Fibroblast of lung (primary cell): ENCODE data around the gene GBF1. TPM values are rescaled to one million over a fixed set of nuclear protein-coding genes. Genes with fewer than 3 reads are reported as not detected.

Source experiments
- DNase-seq, 2 donors: peaks; one replicate each; pipeline versions ENCODE4 v3.0.0 to v3.0.0-alpha.2; 2010; ENCODE audit warnings: low read depth in 2 of 2
- H2AFZ ChIP-seq: 2 replicates; pipeline ENCODE4 v1.5.1; 2012; ENCODE audit warnings: low read length, control low read depth, inconsistent platforms
- H3K27ac ChIP-seq: 2 replicates; pipeline ENCODE4 v1.5.1; 2011; ENCODE audit warnings: low read length, control low read depth; ENCODE audit not compliant: insufficient read depth
- H3K27me3 ChIP-seq: 2 replicates; pipeline ENCODE4 v1.5.1; 2011; ENCODE audit warnings: mild to moderate bottlenecking, low read length; ENCODE audit not compliant: control insufficient read depth, insufficient read depth
- H3K36me3 ChIP-seq: 2 replicates; pipeline ENCODE4 v1.5.1; 2011; ENCODE audit warnings: low read length; ENCODE audit not compliant: control insufficient read depth, insufficient read depth
- H3K4me1 ChIP-seq: 2 replicates; pipeline ENCODE4 v1.5.1; 2011; ENCODE audit warnings: low read length; ENCODE audit not compliant: control insufficient read depth, insufficient read depth; ENCODE audit errors: extremely low read depth
- H3K4me2 ChIP-seq: 2 replicates; pipeline ENCODE4 v1.5.1; 2011; ENCODE audit warnings: low read length, control low read depth; ENCODE audit not compliant: insufficient read depth; ENCODE audit errors: extremely low read depth
- H3K4me3 ChIP-seq, 4 experiments: fragments of 200-600 bp in 1 of 4; sonication (generic) in 1 of 4; replicated peaks in 1 of 4; 2 replicates each; pipeline ENCODE4 v1.5.1; 2011 to 2016; ENCODE audit warnings: low read length in 4 of 4, low read depth in 3 of 4, mild to moderate bottlenecking in 3 of 4, control low read depth in 2 of 4, inconsistent platforms in 1 of 4, mixed read lengths in 1 of 4; ENCODE audit not compliant: insufficient read depth in 1 of 4; ENCODE audit errors: control extremely low read depth in 1 of 4
- H3K79me2 ChIP-seq: 2 replicates; pipeline ENCODE4 v1.5.1; 2012; ENCODE audit warnings: mild to moderate bottlenecking, low read length, inconsistent platforms; ENCODE audit not compliant: control insufficient read depth, insufficient read depth
- H3K9ac ChIP-seq: 2 replicates; pipeline ENCODE4 v1.5.1; 2011; ENCODE audit warnings: mild to moderate bottlenecking, low read length, control low read depth; ENCODE audit not compliant: insufficient read depth
- H3K9me3 ChIP-seq: 2 replicates; pipeline ENCODE4 v1.5.1; 2012; ENCODE audit warnings: low read depth, low read length; ENCODE audit not compliant: control insufficient read depth, insufficient read depth
- H4K20me1 ChIP-seq: 2 replicates; pipeline ENCODE4 v1.5.1; 2011; ENCODE audit warnings: low read length; ENCODE audit not compliant: control insufficient read depth, insufficient read depth; ENCODE audit errors: extremely low read depth
- CTCF ChIP-seq, 2 donors: IDR thresholded peaks in 1 of 2; conservative IDR thresholded peaks in 1 of 2; 1 replicate in 1 of 2; 2 replicates in 1 of 2; pipeline ENCODE4 v1.5.1; 2011 to 2012; ENCODE audit warnings: low read length in 2 of 2, control low read depth in 1 of 2, inconsistent platforms in 1 of 2, low read depth in 1 of 2, mild to moderate bottlenecking in 1 of 2
- EZH2 ChIP-seq: IDR thresholded peaks from 2 replicates; pipeline ENCODE4 v1.5.1; 2012; ENCODE audit warnings: low read length, control low read depth, mild to moderate bottlenecking; ENCODE audit errors: missing control alignments
- polyA plus RNA-seq, 2 donors: library from polyadenylated mRNA; depleted of rRNA in 1 of 2; stranded (reverse) in 1 of 2; unstranded in 1 of 2; fragments of >200 nt; gene quantifications; 2 replicates each; pipeline ENCODE4 v1.2.1, GENCODE V29; 2011 to 2012; ENCODE audit warnings: missing spikeins in 1 of 2
- total RNA-seq: library from RNA; depleted of rRNA; stranded (reverse); fragments of >200 nt; gene quantifications from 2 replicates; pipeline ENCODE4 v1.2.1, GENCODE V29; 2014

The GBF1 gene
- total and polyA plus RNA-seq, 2 donors (not counting 1 experiment from before 2014, with no cell fraction given), result 24.1 to 24.6 TPM

- Histone ChIP-seq H4K20me1 (no peaks in the 10 kb centered on the region), H3K9me3 (no peaks in the 10 kb centered on the region)
Observed at GRCh38 chr10:102255404-102255803, 10.1 kb downstream of the GBF1 start.

GRCh38 chr10:102261196-102261595, 15.9 kb downstream of the GBF1 start:
- H3K4me2 ChIP-seq, result no peak overlapping the region
- no peak overlapping the region for H3K27ac ChIP-seq
- DNase-seq, result no peak
- peaks cover 4% of the 10 kb centered on the region for H3K36me3 ChIP-seq
- no peaks in the 10 kb centered on the region for H3K9me3 ChIP-seq
- H3K4me1 ChIP-seq, result no peaks in the 10 kb centered on the region
- TF ChIP-seq CTCF (conservative IDR thresholded peaks at IDR 0.05 in 1 of 2, IDR thresholded peaks at IDR 0.05 in 1 of 2; ENCODE audit: low read depth in 1 of 2, low read length in 2 of 2) (no peak), EZH2 (no peak)
- peaks cover 2% of the 10 kb centered on the region for H4K20me1 ChIP-seq
- H3K27me3 ChIP-seq, result no peaks in the 10 kb centered on the region
- no peak overlapping the region for H3K4me3 ChIP-seq
- no peak overlapping the region for H2AFZ ChIP-seq
- H3K79me2 ChIP-seq, result peaks cover 36% of the 10 kb centered on the region
- no peak overlapping the region for H3K9ac ChIP-seq

More at GRCh38 chr10:102255404-102255803, 10.1 kb downstream of the GBF1 start:
- H3K27ac ChIP-seq, result no peak overlapping the region
- peaks cover 1% of the 10 kb centered on the region for H3K36me3 ChIP-seq
- no peaks in the 10 kb centered on the region for H3K27me3 ChIP-seq
- no peak overlapping the region for H2AFZ ChIP-seq
- H3K4me3 ChIP-seq, result no peak overlapping the region
- no peak for DNase-seq
- H3K4me2 ChIP-seq, result no peak overlapping the region
- no peak for TF ChIP-seq EZH2
- peaks cover 69% of the 10 kb centered on the region for H3K79me2 ChIP-seq
- no peaks in the 10 kb centered on the region for H3K4me1 ChIP-seq
- no peak overlapping the region for H3K9ac ChIP-seq

- TF ChIP-seq CTCF (conservative IDR thresholded peaks at IDR 0.05 in 1 of 2, IDR thresholded peaks at IDR 0.05 in 1 of 2; ENCODE audit: low read depth in 1 of 2, low read length in 2 of 2), result no peak
- TF ChIP-seq EZH2, result no peak
- Histone ChIP-seq H3K27ac (no peak overlapping the region), H3K9me3 (no peaks in the 10 kb centered on the region), H3K4me2 (no peak overlapping the region), H3K4me1 (peaks cover 2% of the 10 kb centered on the region), H3K79me2 (peaks cover 36% of the 10 kb centered on the region), H4K20me1 (peaks cover 2% of the 10 kb centered on the region), H3K36me3 (peaks cover 4% of the 10 kb centered on the region), H2AFZ (no peak overlapping the region), H3K9ac (no peak overlapping the region), H3K27me3 (no peaks in the 10 kb centered on the region), H3K4me3 (no peak overlapping the region)
- DNase-seq, result no peak
Observed at GRCh38 chr10:102261842-102262241, 16.5 kb downstream of the GBF1 start.
